HCT116 (cell line): ENCODE measurements around the gene FGF22. TPM values are rescaled to one million over a fixed set of nuclear protein-coding genes. Genes with fewer than 3 reads are reported as not detected.

Experiments used
- ATAC-seq: fragments of 200-7000 bp; cut with Tn5 transposase; 2 replicates; pipeline ENCODE4 v1.9.1; 2020; ENCODE audit warnings: mild to moderate bottlenecking, moderate library complexity
- BruUV-seq: library from RNA; stranded (reverse); fragments of 400-500 nt; replicated peaks from 2 replicates; lab custom pipeline; 2021; lab: Mats Ljungman, UMichigan
- CTCF ChIA-PET: fragments of 300-600 bp; sonication (Branson Sonifier 250); formaldehyde crosslinking; loops from one replicate; lab custom pipeline; 2021; ENCODE audit warnings: antibody characterized with exemption; lab: Charles Lee
- POLR2A ChIA-PET: fragments of 300-600, 350-600 bp; sonication (Branson Sonifier 250); formaldehyde crosslinking; loops from one replicate; lab custom pipeline; 2021; ENCODE audit warnings: antibody characterized with exemption; lab: Charles Lee
- RAD21 ChIA-PET, 2 experiments: fragments of 300-600 bp; sonication (Branson Sonifier 250); formaldehyde crosslinking; loops; one replicate each; lab custom pipeline; 2023; ENCODE audit warnings: low total read pairs in 2 of 2; ENCODE audit not compliant: uncharacterized antibody in 2 of 2, unreplicated experiment in 2 of 2, low non-redundant PET in 1 of 2; lab: Charles Lee
- DNase-seq: peaks from one replicate; pipeline ENCODE4 v3.0.0-alpha.2; 2010; ENCODE audit warnings: low read depth, low spot score
- H2AFZ ChIP-seq: fragments of 200-600 bp; shearing (Covaris generic), sonication (generic); 2 replicates; pipeline ENCODE4 v1.6.1; 2017; ENCODE audit warnings: low read depth, mixed run types, mixed read lengths, antibody characterized with exemption, low read length; ENCODE audit not compliant: poor library complexity, severe bottlenecking
- H3K27ac ChIP-seq: 2 replicates; pipeline ENCODE4 v1.5.1; 2012; ENCODE audit warnings: low read depth, low read length
- H3K27me3 ChIP-seq: fragments of 200-600 bp; sonication (generic); 2 replicates; pipeline ENCODE4 v1.6.1; 2016; ENCODE audit warnings: mixed run types, low read length, mixed read lengths; ENCODE audit not compliant: insufficient read depth
- H3K36me3 ChIP-seq, 2 experiments: fragments of 200-500 bp in 1 of 2; fragments of 200-600 bp in 1 of 2; sonication (Bioruptor generic) in 1 of 2; sonication (generic) in 1 of 2; 2 replicates each; pipeline versions ENCODE4 v1.5.1 to v1.6.1; 2014 to 2016; ENCODE audit warnings: low read length in 2 of 2, inconsistent platforms in 1 of 2, mixed read lengths in 1 of 2, mixed run types in 1 of 2; ENCODE audit not compliant: insufficient read depth in 2 of 2, control insufficient read depth in 1 of 2
- H3K4me1 ChIP-seq, 2 experiments: fragments of 200-600 bp in 1 of 2; sonication (generic) in 1 of 2; 2 replicates each; pipeline versions ENCODE4 v1.5.1 to v1.6.1; 2012 to 2017; ENCODE audit warnings: low read length in 2 of 2, inconsistent platforms in 1 of 2, mild to moderate bottlenecking in 1 of 2, mixed read lengths in 1 of 2, mixed run types in 1 of 2, moderate library complexity in 1 of 2; ENCODE audit not compliant: insufficient read depth in 2 of 2, control insufficient read depth in 1 of 2
- H3K4me2 ChIP-seq: fragments of 200-600 bp; sonication (generic); 2 replicates; pipeline ENCODE4 v1.6.1; 2017; ENCODE audit warnings: mixed run types, low read length, mixed read lengths
- H3K4me3 ChIP-seq, 2 experiments: fragments of 200-600 bp in 1 of 2; sonication (generic) in 1 of 2; replicated peaks in 1 of 2; 2 replicates each; pipeline ENCODE4 v1.5.1; 2011 to 2016; ENCODE audit warnings: low read length in 2 of 2, control low read depth in 1 of 2, low read depth in 1 of 2, mild to moderate bottlenecking in 1 of 2, mixed read lengths in 1 of 2, mixed run types in 1 of 2
- H3K79me2 ChIP-seq: fragments of 200-600 bp; sonication (generic); 2 replicates; pipeline ENCODE4 v1.6.1; 2017; ENCODE audit warnings: mild to moderate bottlenecking, mixed run types, low read length, moderate library complexity, mixed read lengths; ENCODE audit not compliant: insufficient read depth
- H3K9ac ChIP-seq: fragments of 200-600 bp; sonication (generic); 2 replicates; pipeline ENCODE4 v1.6.1; 2016; ENCODE audit warnings: low read length, mixed read lengths
- H3K9me2 ChIP-seq: fragments of 200-600 bp; sonication (generic), shearing (Covaris generic); 2 replicates; pipeline ENCODE4 v1.6.1; 2017; ENCODE audit warnings: mixed run types, mild to moderate bottlenecking, moderate library complexity; ENCODE audit not compliant: insufficient read depth
- H3K9me3 ChIP-seq, 2 experiments: fragments of 200-500 bp in 1 of 2; fragments of 200-600 bp in 1 of 2; sonication (Bioruptor generic) in 1 of 2; sonication (generic) in 1 of 2; 2 replicates each; pipeline ENCODE4 v1.6.1; 2014 to 2017; ENCODE audit warnings: low read length in 2 of 2, mixed read lengths in 2 of 2, inconsistent platforms in 1 of 2, low read depth in 1 of 2, mild to moderate bottlenecking in 1 of 2, mixed run types in 1 of 2, moderate library complexity in 1 of 2; ENCODE audit not compliant: control insufficient read depth in 1 of 2, insufficient read depth in 1 of 2
- H4K20me1 ChIP-seq: fragments of 200-600 bp; sonication (generic), shearing (Covaris generic); 2 replicates; pipeline ENCODE4 v1.6.1; 2017; ENCODE audit warnings: mixed run types, mild to moderate bottlenecking, moderate library complexity; ENCODE audit not compliant: insufficient read depth
- POLR2AphosphoS5 ChIP-seq: IDR thresholded peaks from 2 replicates; pipeline ENCODE4 v1.6.1; 2011; ENCODE audit warnings: mild to moderate bottlenecking, low read depth, low read length, moderate library complexity
- RAD21 ChIP-seq: IDR thresholded peaks from 2 replicates; pipeline ENCODE4 v1.6.1; 2012; ENCODE audit warnings: low read depth, mild to moderate bottlenecking
- SRF ChIP-seq: IDR thresholded peaks from 2 replicates; pipeline ENCODE4 v1.6.1; 2012; ENCODE audit warnings: low read depth
- YY1 ChIP-seq: IDR thresholded peaks from 2 replicates; pipeline ENCODE4 v1.6.1; 2011; ENCODE audit warnings: low read length, low read depth, moderate library complexity, mild to moderate bottlenecking; ENCODE audit not compliant: insufficient replicate concordance; ENCODE audit errors: extremely low read depth
- intact Hi-C: fragments of 100-400 bp; cut with micrococcal nuclease; formaldehyde crosslinking; loops from 2 replicates; pipeline ENCODE4 v1.10.0; 2022
- total RNA-seq: library from RNA; stranded (reverse); gene quantifications from one replicate; pipeline ENCODE4 v1.2.1, GENCODE V29; 2021; ENCODE audit not compliant: unreplicated experiment
- TF ChIP-seq, protein P1 (sequence below), 3 experiments: fragments of 200-600 bp in 1 of 3; sonication (generic) in 1 of 3; IDR thresholded peaks in 2 of 3; conservative IDR thresholded peaks in 1 of 3; 2 replicates each; pipeline ENCODE4 v1.5.1; 2012 to 2017; ENCODE audit warnings: low read depth in 2 of 3, low read length in 2 of 3, antibody characterized with exemption in 1 of 3, borderline replicate concordance in 1 of 3, control low read depth in 1 of 3, mild to moderate bottlenecking in 1 of 3, mixed read lengths in 1 of 3, mixed run types in 1 of 3, moderate library complexity in 1 of 3; ENCODE audit not compliant: insufficient read depth in 1 of 3
- TF ChIP-seq, protein P2 (sequence below): IDR thresholded peaks from 2 replicates; pipeline ENCODE4 v1.6.1; 2012

The FGF22 gene
- total RNA-seq, 1 experiment from 2014 or later, result 1.5 TPM

DNA sequence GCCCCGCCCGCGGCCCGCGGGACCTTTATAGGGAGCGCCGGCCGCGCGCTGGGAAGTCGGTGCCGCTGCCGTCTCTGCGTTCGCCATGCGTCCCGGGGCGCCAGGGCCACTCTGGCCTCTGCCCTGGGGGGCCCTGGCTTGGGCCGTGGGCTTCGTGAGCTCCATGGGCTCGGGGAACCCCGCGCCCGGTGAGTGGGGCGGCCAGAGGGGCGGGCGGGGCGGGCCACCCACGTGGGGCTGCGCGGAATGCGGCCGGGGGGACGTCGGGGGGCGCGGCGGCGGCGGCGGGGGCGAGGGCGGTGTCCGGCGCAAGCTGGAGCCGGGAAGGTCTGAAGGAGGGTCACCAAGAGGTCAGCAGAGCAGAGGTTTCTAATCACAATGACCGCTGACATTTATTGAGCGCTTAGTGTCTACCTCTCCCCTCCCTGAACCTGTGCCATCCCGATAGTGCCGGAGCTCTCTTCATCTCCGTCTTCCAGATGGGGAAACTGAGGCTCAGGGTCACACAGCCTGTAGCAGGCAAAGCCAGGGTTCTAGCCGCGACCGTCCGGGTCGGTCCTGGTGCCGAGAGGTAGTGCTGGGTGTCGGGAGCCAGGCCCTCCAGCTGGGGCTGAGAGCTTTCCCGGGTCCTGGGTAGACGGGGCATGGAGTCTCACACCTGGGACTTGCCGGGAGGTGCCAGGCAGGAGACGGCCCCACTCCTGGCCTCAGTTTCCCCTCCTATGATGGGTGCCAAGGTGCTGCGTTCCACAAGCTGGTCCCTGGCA lies 36.8 kb downstream of the FGF22 start, which contains the start of gene FSTL3 (continued):
- TF ChIP-seq, protein P1, sequence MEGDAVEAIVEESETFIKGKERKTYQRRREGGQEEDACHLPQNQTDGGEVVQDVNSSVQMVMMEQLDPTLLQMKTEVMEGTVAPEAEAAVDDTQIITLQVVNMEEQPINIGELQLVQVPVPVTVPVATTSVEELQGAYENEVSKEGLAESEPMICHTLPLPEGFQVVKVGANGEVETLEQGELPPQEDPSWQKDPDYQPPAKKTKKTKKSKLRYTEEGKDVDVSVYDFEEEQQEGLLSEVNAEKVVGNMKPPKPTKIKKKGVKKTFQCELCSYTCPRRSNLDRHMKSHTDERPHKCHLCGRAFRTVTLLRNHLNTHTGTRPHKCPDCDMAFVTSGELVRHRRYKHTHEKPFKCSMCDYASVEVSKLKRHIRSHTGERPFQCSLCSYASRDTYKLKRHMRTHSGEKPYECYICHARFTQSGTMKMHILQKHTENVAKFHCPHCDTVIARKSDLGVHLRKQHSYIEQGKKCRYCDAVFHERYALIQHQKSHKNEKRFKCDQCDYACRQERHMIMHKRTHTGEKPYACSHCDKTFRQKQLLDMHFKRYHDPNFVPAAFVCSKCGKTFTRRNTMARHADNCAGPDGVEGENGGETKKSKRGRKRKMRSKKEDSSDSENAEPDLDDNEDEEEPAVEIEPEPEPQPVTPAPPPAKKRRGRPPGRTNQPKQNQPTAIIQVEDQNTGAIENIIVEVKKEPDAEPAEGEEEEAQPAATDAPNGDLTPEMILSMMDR (IDR thresholded peaks at IDR 0.05 in 2 of 3, conservative IDR thresholded peaks at IDR 0.05 in 1 of 3; ENCODE audit: borderline replicate concordance in 1 of 3, insufficient read depth in 1 of 3, low read depth in 2 of 3, low read length in 2 of 3), result no peak
- TF ChIP-seq RAD21, result no peak
- TF ChIP-seq, all 23 proteins: peak for 3

DNA sequence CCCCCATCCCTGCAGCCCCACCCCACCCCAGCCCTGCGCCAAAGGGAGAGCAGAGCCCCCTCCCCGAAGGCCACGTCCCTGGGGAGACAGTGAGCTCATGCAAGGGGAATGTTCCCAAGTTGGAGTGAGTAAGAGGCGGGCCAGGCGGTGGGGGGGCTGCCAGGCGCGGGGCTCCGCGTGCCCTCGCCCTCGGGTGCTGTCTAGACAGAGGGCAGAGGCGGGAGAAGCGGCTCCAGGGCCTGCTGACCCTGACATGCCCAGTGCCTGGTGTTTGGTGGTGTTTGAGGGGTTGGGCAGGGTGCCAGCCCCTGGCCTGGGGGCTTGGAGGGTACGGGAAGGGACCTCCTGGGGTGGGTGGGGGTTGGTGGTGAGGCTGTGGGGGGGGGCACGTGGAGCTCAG lies 37.5 kb downstream of the FGF22 start:
- H3K79me2 ChIP-seq, result peaks cover 22% of the 10 kb centered on the region; the same call in 1 of the 2 replicates
- peak; percentile 67 for TF ChIP-seq POLR2AphosphoS5
- TF ChIP-seq, protein P2, sequence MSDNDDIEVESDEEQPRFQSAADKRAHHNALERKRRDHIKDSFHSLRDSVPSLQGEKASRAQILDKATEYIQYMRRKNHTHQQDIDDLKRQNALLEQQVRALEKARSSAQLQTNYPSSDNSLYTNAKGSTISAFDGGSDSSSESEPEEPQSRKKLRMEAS, result peak; percentile 76
- TF ChIP-seq SRF, result no peak
- no peak for TF ChIP-seq YY1
- no peak for TF ChIP-seq RAD21
- TF ChIP-seq, all 23 proteins: peak for 2
- no peaks in the 10 kb centered on the region for H3K27me3 ChIP-seq
- DNase-seq, result no peak
- H3K9ac ChIP-seq, result peak overlapping the region; percentile 90
- no TSS peak for BruUV-seq
- no peaks in the 10 kb centered on the region for H4K20me1 ChIP-seq
- H2AFZ ChIP-seq, result no peak overlapping the region
- peak; percentile 14; the same call in 1 of the 2 replicates for ATAC-seq
- no peaks in the 10 kb centered on the region for H3K9me2 ChIP-seq
- peak overlapping the region; percentile 75 for H3K27ac ChIP-seq
- no peaks in the 10 kb centered on the region; a peak in 1 of 4 replicates for H3K36me3 ChIP-seq
- H3K4me1 ChIP-seq, result peaks cover 21 to 48% of the 10 kb centered on the region in 2 experiments
- peak overlapping the region; percentile 98 for H3K4me2 ChIP-seq
- intact Hi-C loops, result no loop called here
- ChIA-PET CTCF (interaction anchor here (0.6 to 1.4 kb wide), 2 partner anchors 14 to 564 kb away, joined by 5 to 6 read pairs; partner anchors contain the start of gene RNF126), RAD21 (interaction anchor here in 1 of 2 experiments (1.0 kb wide), 2 partner anchors 14 to 57 kb away, joined by 4 to 6 read pairs; partner anchors contain the start of gene RNF126), POLR2A (interaction anchor here (1.1 to 1.5 kb wide), 5 partner anchors 11 to 75 kb away, joined by 4 to 5 read pairs (median 4); partner anchors contain the start of genes MISP and RNF126)
- no peaks in the 10 kb centered on the region for H3K9me3 ChIP-seq
- H3K4me3 ChIP-seq, result peak overlapping the region; percentile 62 to 85
